IPS DF 4.7 (cell line): ENCODE measurements around the gene MTFR1L.

Experiments used
- DNase-seq: peaks from one replicate; pipeline ENCODE4 v3.0.0-alpha.2; 2013; ENCODE audit warnings: low spot score; ENCODE audit errors: extremely low read depth

The MTFR1L gene

GRCh38 chr1:25807480-25808390 is 12.0 kb upstream of the MTFR1L start:
- no peak for DNase-seq

- DNase-seq = no peak
Measured at GRCh38 chr1:25808481-25809244, 11.1 kb upstream of the MTFR1L start.

- DNase-seq = no peak
Measured at GRCh38 chr1:25809283-25809926, 10.3 kb upstream of the MTFR1L start.

GRCh38 chr1:25809929-25810328 is 9.8 kb upstream of the MTFR1L start:
- no peak for DNase-seq

- DNase-seq = no peak
Measured at GRCh38 chr1:25810341-25811299, 9.1 kb upstream of the MTFR1L start.

- no peak for DNase-seq
Measured at GRCh38 chr1:25811384-25812082, 8.2 kb upstream of the MTFR1L start.

GRCh38 chr1:25813071-25813733 is 6.6 kb upstream of the MTFR1L start:
- no peak for DNase-seq

- DNase-seq = no peak
Measured at GRCh38 chr1:25813734-25814471, 5.9 kb upstream of the MTFR1L start.

- no peak for DNase-seq
Measured at GRCh38 chr1:25814549-25815087, 5.1 kb upstream of the MTFR1L start.

- no peak for DNase-seq
Measured at GRCh38 chr1:25815208-25816111, 4.3 kb upstream of the MTFR1L start.

GRCh38 chr1:25816112-25816718 is 3.5 kb upstream of the MTFR1L start:
- DNase-seq = no peak

GRCh38 chr1:25817840-25818501 is 1.8 kb upstream of the MTFR1L start:
- DNase-seq = no peak

- DNase-seq = no peak
Measured at GRCh38 chr1:25818569-25818968, 1.2 kb upstream of the MTFR1L start.

- DNase-seq = no peak
Measured at GRCh38 chr1:25820247-25821111, 725 bp downstream of the MTFR1L start.

- DNase-seq = no peak
Measured at GRCh38 chr1:25821112-25821476, 1.3 kb downstream of the MTFR1L start.

- DNase-seq = no peak
Measured at GRCh38 chr1:25821630-25822091, 1.9 kb downstream of the MTFR1L start.
